Astrocyte (in vitro differentiated cells and primary cell): ENCODE results near the gene LHX1. TPM values are rescaled to one million over a fixed set of nuclear protein-coding genes. Genes with fewer than 3 reads are reported as not detected.

ENCODE experiments used
- DNase-seq: peaks from one replicate; pipeline ENCODE4 v3.0.0-alpha.2; 2010; ENCODE audit warnings: low read depth
- FAIRE-seq: peaks from 2 replicates; lab custom pipeline; 2011; peaks lifted over from hg19 to GRCh38; lab: Jason Lieb, UNC
- H2AFZ ChIP-seq: 2 replicates; pipeline ENCODE4 v1.6.0; 2012; ENCODE audit warnings: low read depth, low read length, inconsistent platforms
- H3K27ac ChIP-seq: 2 replicates; pipeline ENCODE4 v1.5.1; 2011; ENCODE audit warnings: low read depth, low read length, inconsistent platforms
- H3K27me3 ChIP-seq: 2 replicates; pipeline ENCODE4 v1.6.0; 2011; ENCODE audit warnings: low read length, inconsistent platforms; ENCODE audit not compliant: insufficient read depth
- H3K36me3 ChIP-seq: 2 replicates; pipeline ENCODE4 v1.5.1; 2011; ENCODE audit warnings: low read length, inconsistent platforms; ENCODE audit not compliant: insufficient read depth
- H3K4me1 ChIP-seq: 2 replicates; pipeline ENCODE4 v1.5.1; 2011; ENCODE audit warnings: low read length, inconsistent platforms; ENCODE audit not compliant: insufficient read depth
- H3K4me2 ChIP-seq: 2 replicates; pipeline ENCODE4 v1.6.0; 2012; ENCODE audit warnings: low read length, inconsistent platforms
- H3K4me3 ChIP-seq: 2 replicates; pipeline ENCODE4 v1.5.1; 2011; ENCODE audit warnings: low read depth, mild to moderate bottlenecking, low read length, inconsistent platforms; ENCODE audit not compliant: insufficient read depth
- H3K79me2 ChIP-seq: 2 replicates; pipeline ENCODE4 v1.6.0; 2012; ENCODE audit warnings: mild to moderate bottlenecking, low read length, inconsistent platforms; ENCODE audit not compliant: insufficient read depth
- H3K9ac ChIP-seq: 2 replicates; pipeline ENCODE4 v1.6.0; 2012; ENCODE audit warnings: mild to moderate bottlenecking, low read length, inconsistent platforms
- H3K9me3 ChIP-seq: 2 replicates; pipeline ENCODE4 v1.5.1; 2012; ENCODE audit warnings: low read depth, mild to moderate bottlenecking, low read length, inconsistent platforms; ENCODE audit not compliant: insufficient read depth
- H4K20me1 ChIP-seq: 2 replicates; pipeline ENCODE4 v1.6.0; 2012; ENCODE audit warnings: low read length, inconsistent platforms; ENCODE audit not compliant: insufficient read depth
- H3K27ac Mint-ChIP-seq: one replicate; pipeline ENCODE4 v1.8.0; 2021; ENCODE audit warnings: mild to moderate bottlenecking, mixed read lengths; ENCODE audit not compliant: unreplicated experiment
- H3K27me3 Mint-ChIP-seq: one replicate; pipeline ENCODE4 v1.8.0; 2021; ENCODE audit warnings: low read depth, mixed read lengths; ENCODE audit not compliant: unreplicated experiment
- H3K36me3 Mint-ChIP-seq: one replicate; pipeline ENCODE4 v1.8.0; 2021; ENCODE audit warnings: low read depth, mixed read lengths; ENCODE audit not compliant: unreplicated experiment
- H3K4me1 Mint-ChIP-seq: one replicate; pipeline ENCODE4 v1.8.0; 2021; ENCODE audit warnings: low read depth, mixed read lengths; ENCODE audit not compliant: unreplicated experiment
- H3K4me3 Mint-ChIP-seq: one replicate; pipeline ENCODE4 v1.8.0; 2021; ENCODE audit warnings: mild to moderate bottlenecking, moderate library complexity, mixed read lengths; ENCODE audit not compliant: unreplicated experiment
- H3K9me3 Mint-ChIP-seq: one replicate; pipeline ENCODE4 v1.8.0; 2021; ENCODE audit warnings: mild to moderate bottlenecking, mixed read lengths; ENCODE audit not compliant: unreplicated experiment
- CTCF ChIP-seq: IDR thresholded peaks from 2 replicates; pipeline ENCODE4 v1.5.1; 2011; ENCODE audit warnings: low read depth, mild to moderate bottlenecking, inconsistent platforms, low read length, moderate library complexity; ENCODE audit not compliant: insufficient read depth
- EZH2 ChIP-seq: IDR thresholded peaks from 2 replicates; pipeline ENCODE4 v1.6.1; 2012; ENCODE audit warnings: mild to moderate bottlenecking, low read length, inconsistent platforms; ENCODE audit not compliant: insufficient read depth
- total RNA-seq: library from RNA; stranded (reverse); gene quantifications from 2 replicates; pipeline ENCODE4 v1.2.1, GENCODE V29; 2021

LHX1 gene
- total RNA-seq, 1 donor from 2014 or later, result 10.8 TPM

GRCh38 chr17:36942631-36943125, 5.4 kb downstream of the LHX1 start:
- H3K36me3 ChIP-seq, result no peaks in the 10 kb centered on the region
- H3K79me2 ChIP-seq, result no peaks in the 10 kb centered on the region
- no peak overlapping the region for H3K27ac ChIP-seq
- H2AFZ ChIP-seq, result no peak overlapping the region
- no peak for DNase-seq
- TF ChIP-seq EZH2 (peak; percentile 94), CTCF (no peak)
- peaks cover 7% of the 10 kb centered on the region for H3K9me3 ChIP-seq
- no peak overlapping the region for H3K9ac ChIP-seq
- H3K4me3 ChIP-seq, result no peak overlapping the region
- no peak for FAIRE-seq
- Mint-ChIP-seq H3K9me3 (peaks cover 21% of the 10 kb centered on the region), H3K27ac (no peak overlapping the region), H3K27me3 (peaks cover 69% of the 10 kb centered on the region), H3K36me3 (peaks cover 16% of the 10 kb centered on the region), H3K4me1 (peaks cover 5% of the 10 kb centered on the region), H3K4me3 (no peak overlapping the region)
- peaks cover 8% of the 10 kb centered on the region for H3K4me1 ChIP-seq
- peak overlapping the region; percentile 72 for H3K4me2 ChIP-seq
- peaks cover 98% of the 10 kb centered on the region for H3K27me3 ChIP-seq
- peaks cover 21% of the 10 kb centered on the region for H4K20me1 ChIP-seq

- H3K27ac ChIP-seq, result no peak overlapping the region
- H3K27me3 ChIP-seq, result peaks cover 95% of the 10 kb centered on the region
- TF ChIP-seq EZH2 (no peak), CTCF (no peak)
- H3K27me3 Mint-ChIP-seq, result peaks cover 68% of the 10 kb centered on the region
- peak overlapping the region; percentile 64 for H3K4me3 Mint-ChIP-seq
- H3K79me2 ChIP-seq, result no peaks in the 10 kb centered on the region
- H3K27ac Mint-ChIP-seq, result peak overlapping the region; percentile 54
- no peak for DNase-seq
- no peak overlapping the region for H3K4me2 ChIP-seq
- H3K36me3 ChIP-seq, result no peaks in the 10 kb centered on the region
- peaks cover 16% of the 10 kb centered on the region for H3K36me3 Mint-ChIP-seq
- H3K9me3 Mint-ChIP-seq, result peaks cover 18% of the 10 kb centered on the region
- no peak overlapping the region for H3K4me3 ChIP-seq
- peaks cover 5% of the 10 kb centered on the region for H3K4me1 Mint-ChIP-seq
- peaks cover 14% of the 10 kb centered on the region for H4K20me1 ChIP-seq
- no peak for FAIRE-seq
- no peak overlapping the region for H3K9ac ChIP-seq
- H2AFZ ChIP-seq, result no peak overlapping the region
- H3K4me1 ChIP-seq, result peaks cover 14% of the 10 kb centered on the region
- H3K9me3 ChIP-seq, result peaks cover 7% of the 10 kb centered on the region
Measured at GRCh38 chr17:36943250-36944191, 6.2 kb downstream of the LHX1 start.
